ENCODE results near the gene MKX.

MKX gene

GRCh38 chr10:27646604-27647175 lies 98.9 kb downstream of the MKX start:
- no peak for DNase-seq (ENCODE audit: low read depth)

- DNase-seq (ENCODE audit: low read depth) = no peak
These were observed 99.4 kb downstream of the MKX start for GRCh38 chr10:27646194-27646593.

DNA sequence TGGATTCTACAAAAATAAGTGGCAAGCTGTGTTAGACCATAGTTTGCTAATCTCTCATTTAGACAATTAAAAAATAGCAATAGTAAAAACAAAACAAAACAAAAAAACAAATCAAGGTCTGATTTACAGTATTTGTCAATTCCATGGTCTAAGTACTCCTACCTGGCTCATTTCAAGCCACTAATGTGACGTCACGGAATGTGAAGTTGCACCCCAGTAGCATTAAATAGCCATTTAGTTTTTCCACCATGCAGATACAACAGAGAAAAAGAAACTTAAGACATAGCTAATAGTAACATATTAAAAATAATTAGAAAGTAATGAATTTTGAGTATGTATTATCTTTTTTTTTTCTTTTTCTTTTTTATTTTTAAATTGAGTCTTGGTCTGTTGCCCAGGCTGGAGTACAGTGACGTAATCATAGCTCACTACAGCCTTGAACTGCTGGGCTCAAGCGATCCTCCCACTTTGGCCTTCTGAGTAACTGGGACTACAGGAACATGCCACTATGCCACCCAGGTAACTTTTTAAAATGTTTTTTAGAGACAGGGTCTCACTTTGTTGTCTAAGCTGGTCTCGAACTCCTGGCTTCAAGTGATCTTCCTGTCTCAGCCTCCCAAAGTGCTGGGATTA lies 101.2 kb downstream of the MKX start:
- DNase-seq (ENCODE audit: low read depth) = no peak

DNA sequence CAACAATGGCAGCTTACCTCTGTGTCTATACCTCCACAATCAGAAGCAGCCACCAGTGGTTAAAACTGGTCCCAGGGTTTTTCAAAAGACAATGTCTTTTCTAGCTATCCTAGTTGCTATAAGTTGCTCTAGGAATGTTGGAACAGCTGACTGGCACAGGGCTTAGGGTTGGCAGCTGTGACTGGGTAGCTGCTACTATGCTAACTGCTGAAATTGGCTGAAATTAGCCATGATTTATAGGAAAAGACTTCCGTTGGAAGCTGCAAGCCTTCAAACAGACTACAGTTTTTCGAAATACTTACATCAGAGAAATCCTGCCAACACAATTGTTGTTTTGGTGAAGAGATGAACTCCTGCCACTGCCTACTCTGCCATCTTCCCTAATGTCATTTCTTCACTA lies 102.3 kb downstream of the MKX start:
- no peak for DNase-seq (ENCODE audit: low read depth)

GRCh38 chr10:27642023-27642589 lies 103.5 kb downstream of the MKX start:
- DNase-seq (ENCODE audit: low read depth) = no peak

GRCh38 chr10:27638071-27638750 lies 107.4 kb downstream of the MKX start:
- DNase-seq (ENCODE audit: low read depth) = no peak

- DNase-seq (ENCODE audit: low read depth) = no peak
These were observed 108.0 kb downstream of the MKX start for GRCh38 chr10:27637601-27638000.

GRCh38 chr10:27636816-27637215 lies 108.8 kb downstream of the MKX start:
- no peak for DNase-seq (ENCODE audit: low read depth)

DNA sequence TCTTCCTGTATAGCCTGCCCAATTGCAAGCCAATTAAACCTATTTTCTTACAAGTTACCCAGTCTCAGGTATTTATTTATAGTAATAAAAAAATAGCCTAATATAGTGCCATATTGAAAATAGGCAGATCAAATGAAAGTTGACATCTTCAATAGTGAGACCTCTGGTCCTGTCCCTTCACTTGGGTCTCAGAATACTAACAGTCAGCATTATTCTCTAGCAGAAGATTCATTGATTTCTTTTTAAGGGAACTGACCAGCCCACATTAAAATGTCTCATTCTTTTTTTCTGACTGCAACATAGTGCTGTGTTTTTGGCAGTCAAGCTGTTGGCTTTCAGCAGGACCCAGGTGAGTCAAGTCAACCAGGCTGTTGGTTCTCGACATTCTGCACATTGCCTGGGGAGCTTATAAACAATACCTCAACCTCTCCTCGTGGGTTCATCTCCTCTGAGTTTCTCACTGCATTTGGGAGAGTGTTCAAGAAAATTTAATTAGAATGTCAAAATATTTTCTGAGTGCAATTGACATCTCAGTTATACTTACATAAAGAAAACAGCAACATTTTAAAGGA lies 109.8 kb downstream of the MKX start:
- DNase-seq (ENCODE audit: low read depth) = no peak

DNA sequence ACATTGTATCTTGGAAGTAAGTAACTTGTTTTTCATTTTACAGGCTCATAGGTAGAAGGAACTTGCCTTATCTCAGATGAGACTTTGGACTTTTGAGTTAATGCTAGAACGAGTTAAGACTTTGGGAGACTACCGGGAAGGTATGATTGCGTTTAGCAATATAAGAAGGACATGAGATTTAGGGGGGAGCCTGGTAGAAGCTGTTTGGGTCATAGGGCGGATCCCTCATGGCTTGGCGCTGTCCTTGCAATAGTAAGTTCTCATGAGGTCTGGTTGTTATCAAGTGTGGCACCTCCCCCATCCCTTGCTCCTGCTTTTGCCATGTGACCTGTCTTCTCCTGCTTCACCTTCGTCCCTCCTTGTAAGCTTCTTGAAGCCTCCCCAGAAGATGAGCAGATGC lies 110.3 kb downstream of the MKX start:
- DNase-seq (ENCODE audit: low read depth) = no peak

GRCh38 chr10:27628621-27629020 lies 117.0 kb downstream of the MKX start:
- DNase-seq (ENCODE audit: low read depth) = no peak

DNA sequence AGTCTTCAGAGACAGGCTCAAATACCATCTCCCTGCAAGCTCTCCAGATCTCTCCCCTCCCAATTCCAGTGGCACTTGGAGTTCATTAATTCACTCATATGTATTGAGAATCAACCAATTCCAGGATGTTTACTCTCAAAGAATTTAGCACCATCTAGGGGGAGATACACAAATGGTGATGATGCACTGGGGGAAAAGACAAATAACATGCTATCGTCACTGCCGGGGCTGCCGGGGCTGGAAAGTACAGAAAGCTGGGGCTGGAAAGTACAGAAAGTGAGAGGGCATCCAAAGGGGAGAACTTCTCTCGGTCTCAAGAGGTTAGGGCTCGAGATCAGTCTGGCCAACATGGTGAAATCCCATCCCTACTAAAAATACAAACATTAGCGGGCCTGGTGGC lies 118.7 kb downstream of the MKX start:
- no peak for DNase-seq (ENCODE audit: low read depth)

DNA sequence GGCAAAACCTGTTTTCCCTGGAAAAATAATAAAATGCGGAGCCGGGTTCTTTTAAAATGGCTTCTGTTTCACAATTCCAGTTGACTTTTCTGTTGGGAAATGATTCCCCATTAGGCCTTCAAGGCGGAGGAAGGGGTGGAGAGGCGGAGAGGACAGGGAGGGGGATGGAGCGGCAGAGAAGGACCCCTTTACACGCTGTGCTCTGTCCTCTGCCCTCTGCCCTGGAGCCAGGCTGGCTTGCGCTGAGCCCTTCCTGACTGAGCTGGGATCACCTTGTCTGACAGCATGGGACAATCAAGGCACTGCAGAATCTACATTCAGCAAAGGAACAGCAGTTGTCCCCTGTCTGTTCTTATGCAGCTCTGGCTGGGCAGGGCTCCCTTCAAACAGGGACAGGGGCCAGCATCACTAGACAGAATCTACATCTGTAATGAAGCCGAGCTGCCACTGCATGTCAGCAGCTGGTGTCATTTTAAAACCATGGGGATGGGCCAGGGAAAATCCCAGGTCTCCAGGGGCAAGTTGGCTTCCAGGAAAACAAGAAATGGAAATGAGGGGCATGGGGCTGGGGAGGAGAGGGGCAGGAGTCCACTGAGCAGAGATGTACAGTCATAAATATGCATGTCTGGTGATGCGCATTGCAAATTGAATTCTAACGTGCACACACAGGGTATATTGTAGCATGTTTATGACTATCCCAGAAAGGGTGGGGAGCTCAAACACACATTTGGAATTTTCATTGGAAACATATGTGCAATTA lies 120.0 kb downstream of the MKX start:
- DNase-seq (ENCODE audit: low read depth) = no peak

DNA sequence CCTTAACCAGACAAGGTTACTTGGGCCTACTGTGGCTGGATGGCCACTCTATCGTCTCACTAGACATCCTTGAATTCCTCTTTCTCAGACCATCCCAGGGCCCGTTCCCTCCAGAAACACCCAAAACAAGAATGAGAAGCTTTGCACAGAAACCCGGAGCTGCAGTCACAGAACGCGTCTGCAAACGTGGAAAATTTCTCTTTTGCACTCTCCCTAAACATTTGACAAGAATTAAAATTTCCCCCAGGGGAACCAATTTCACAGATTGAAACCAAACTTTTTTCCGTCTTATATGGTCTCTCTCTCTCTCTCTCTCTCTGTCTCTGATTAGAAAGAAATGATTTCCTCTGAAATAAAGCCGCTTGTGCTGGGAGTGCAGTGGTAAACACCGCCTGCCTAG lies 120.7 kb downstream of the MKX start:
- DNase-seq (ENCODE audit: low read depth) = no peak

Data from HS-27A (cell line).